Hindlimb muscle (tissue), 1 donor: ENCODE measurements around the gene PLEKHM1. TPM values are rescaled to one million over a fixed set of nuclear protein-coding genes. Genes with fewer than 3 reads are reported as not detected.
"Not testable (repeated sequence)": the region's sequence is repeated elsewhere in the genome, so short reads cannot be mapped to it uniquely, and the experiment has no call there.

ENCODE experiments used
- DNase-seq: peaks from one replicate; pipeline ENCODE4 v3.0.0-alpha.2; 2013
- polyA plus RNA-seq: library from polyadenylated mRNA; unstranded; fragments of 120-200 nt; gene quantifications from one replicate; pipeline ENCODE4 v1.2.1, GENCODE V29; 2013; ENCODE audit not compliant: insufficient read length

PLEKHM1 gene
- polyA plus RNA-seq, result 13.3 TPM

- peak; percentile 69 for DNase-seq
Measured at GRCh38 chr17:45490615-45491433, at the start of gene PLEKHM1. PLEKHM1 (minus strand) TSS chr17:45490721; CDS start chr17:45482484, 8,237 bp downstream.

- not testable (repeated sequence) for DNase-seq
Measured at GRCh38 chr17:45538168-45538567, 47.6 kb upstream of the PLEKHM1 start.

- DNase-seq, result not testable (repeated sequence)
Measured at GRCh38 chr17:45506072-45506471, 15.6 kb upstream of the PLEKHM1 start.

GRCh38 chr17:45505183-45505582 is 14.7 kb upstream of the PLEKHM1 start:
- not testable (repeated sequence) for DNase-seq

GRCh38 chr17:45501092-45501707 is 10.7 kb upstream of the PLEKHM1 start:
- not testable (repeated sequence) for DNase-seq

GRCh38 chr17:45500478-45500877 is 10.0 kb upstream of the PLEKHM1 start:
- not testable (repeated sequence) for DNase-seq

- DNase-seq, result not testable (repeated sequence)
Measured at GRCh38 chr17:45499208-45499607, 8.7 kb upstream of the PLEKHM1 start.

- not testable (repeated sequence) for DNase-seq
Measured at GRCh38 chr17:45498377-45498776, 7.9 kb upstream of the PLEKHM1 start.

- DNase-seq, result not testable (repeated sequence)
Measured at GRCh38 chr17:45497449-45497848, 6.9 kb upstream of the PLEKHM1 start.

GRCh38 chr17:45496507-45496906 is 6.0 kb upstream of the PLEKHM1 start:
- DNase-seq, result not testable (repeated sequence)

GRCh38 chr17:45494556-45494955 is 4.0 kb upstream of the PLEKHM1 start:
- not testable (repeated sequence) for DNase-seq

- DNase-seq, result not testable (repeated sequence)
Measured at GRCh38 chr17:45492156-45492555, 1.6 kb upstream of the PLEKHM1 start.

- DNase-seq, result not testable (repeated sequence)
Measured at GRCh38 chr17:45490198-45490597, 323 bp downstream of the PLEKHM1 start.

- peak; percentile 40 for DNase-seq
Measured at GRCh38 chr17:45487704-45488103, 2.8 kb downstream of the PLEKHM1 start.

- DNase-seq, result not testable (repeated sequence)
Measured at GRCh38 chr17:45483591-45484216, 6.8 kb downstream of the PLEKHM1 start.

GRCh38 chr17:45483177-45483576 is 7.3 kb downstream of the PLEKHM1 start:
- DNase-seq, result not testable (repeated sequence)

- DNase-seq, result not testable (repeated sequence)
Measured at GRCh38 chr17:45482317-45482716, 8.2 kb downstream of the PLEKHM1 start.

GRCh38 chr17:45475436-45475835 is 15.1 kb downstream of the PLEKHM1 start:
- DNase-seq, result not testable (repeated sequence)

- not testable (repeated sequence) for DNase-seq
Measured at GRCh38 chr17:45472249-45472648, 18.3 kb downstream of the PLEKHM1 start.

- DNase-seq, result not testable (repeated sequence)
Measured at GRCh38 chr17:45469204-45469563, 21.3 kb downstream of the PLEKHM1 start.

GRCh38 chr17:45468293-45469203 is 22.0 kb downstream of the PLEKHM1 start:
- DNase-seq, result not testable (repeated sequence)
